GOT3 (cell line): ENCODE results near the gene WNT11.
"Not testable (repeated sequence)": the region's sequence is repeated elsewhere in the genome, so short reads cannot be mapped to it uniquely, and the experiment has no call there.

Experiments
- DNase-seq: peaks from one replicate; lab custom pipeline; 2025; ENCODE audit warnings: mixed read lengths; lab: John Stamatoyannopoulos, UW

The WNT11 gene

GRCh38 chr11:76201672-76202412 is 4.5 kb downstream of the WNT11 start:
- DNase-seq, result no peak

GRCh38 chr11:76201056-76201455 is 5.2 kb downstream of the WNT11 start:
- DNase-seq, result no peak

DNA sequence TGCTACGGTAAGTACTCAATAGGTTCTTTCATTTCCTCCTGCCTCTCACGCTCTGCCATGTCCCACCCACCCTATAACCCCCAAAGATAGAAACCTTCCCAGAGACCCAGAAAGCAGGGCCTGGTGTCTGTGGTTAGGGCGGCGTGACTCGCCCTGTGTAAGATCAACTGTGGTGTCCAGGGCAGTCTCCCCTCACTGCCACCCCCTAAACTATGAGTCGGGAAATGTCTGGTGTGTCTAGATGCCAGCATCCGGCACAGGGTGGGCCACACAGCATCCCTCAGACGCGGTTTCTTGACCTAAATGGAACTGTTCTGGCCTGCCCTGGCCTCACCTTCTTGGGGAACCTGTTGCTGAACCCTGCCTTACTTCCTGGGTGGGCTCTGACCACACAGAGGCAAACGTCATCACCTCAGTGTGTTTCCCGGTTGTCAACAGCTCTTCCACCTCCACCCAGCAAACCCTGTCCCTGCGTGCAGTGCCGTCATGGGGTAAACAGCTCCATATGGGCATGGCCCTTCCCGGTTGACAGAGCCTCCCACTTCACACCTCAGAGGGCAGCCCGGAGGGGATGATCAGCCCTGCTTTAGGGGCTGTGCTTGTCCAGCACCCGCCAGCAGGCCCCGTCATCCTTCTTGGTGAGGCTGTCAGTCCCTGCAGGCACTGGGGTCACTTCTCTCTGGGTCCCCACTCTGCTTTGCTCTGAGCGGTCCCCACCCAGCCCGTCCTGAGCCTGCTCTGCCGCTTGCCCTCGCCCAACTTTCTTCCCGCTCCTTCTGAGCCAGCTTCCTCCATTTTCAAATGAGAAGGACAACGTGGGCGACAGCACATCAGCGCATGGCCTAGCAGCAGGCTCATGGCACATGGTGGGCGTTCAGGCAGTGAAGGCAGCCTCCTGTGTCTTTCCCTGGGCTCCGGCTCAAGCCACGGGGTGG is 6.0 kb downstream of the WNT11 start:
- no peak for DNase-seq

DNA sequence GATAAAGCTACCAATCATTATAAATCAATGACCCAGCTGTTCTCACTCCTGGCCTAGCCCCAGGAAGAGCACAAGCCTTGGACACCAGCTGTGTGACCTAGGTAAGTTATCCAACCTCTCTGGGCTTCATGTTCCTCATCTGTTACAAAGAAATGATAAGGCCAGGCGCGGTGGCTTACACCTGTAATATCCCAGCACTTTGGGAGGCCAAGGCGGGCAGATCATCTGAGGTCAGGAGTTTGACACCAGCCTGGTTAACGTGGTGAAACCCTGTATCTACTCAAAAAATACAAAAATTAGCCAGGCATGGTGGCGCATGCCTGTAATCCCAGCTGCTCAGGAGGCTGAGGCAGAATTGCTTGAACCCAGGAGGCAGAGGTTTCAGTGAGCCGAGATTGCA is 7.6 kb downstream of the WNT11 start:
- DNase-seq, result not testable (repeated sequence)

DNA sequence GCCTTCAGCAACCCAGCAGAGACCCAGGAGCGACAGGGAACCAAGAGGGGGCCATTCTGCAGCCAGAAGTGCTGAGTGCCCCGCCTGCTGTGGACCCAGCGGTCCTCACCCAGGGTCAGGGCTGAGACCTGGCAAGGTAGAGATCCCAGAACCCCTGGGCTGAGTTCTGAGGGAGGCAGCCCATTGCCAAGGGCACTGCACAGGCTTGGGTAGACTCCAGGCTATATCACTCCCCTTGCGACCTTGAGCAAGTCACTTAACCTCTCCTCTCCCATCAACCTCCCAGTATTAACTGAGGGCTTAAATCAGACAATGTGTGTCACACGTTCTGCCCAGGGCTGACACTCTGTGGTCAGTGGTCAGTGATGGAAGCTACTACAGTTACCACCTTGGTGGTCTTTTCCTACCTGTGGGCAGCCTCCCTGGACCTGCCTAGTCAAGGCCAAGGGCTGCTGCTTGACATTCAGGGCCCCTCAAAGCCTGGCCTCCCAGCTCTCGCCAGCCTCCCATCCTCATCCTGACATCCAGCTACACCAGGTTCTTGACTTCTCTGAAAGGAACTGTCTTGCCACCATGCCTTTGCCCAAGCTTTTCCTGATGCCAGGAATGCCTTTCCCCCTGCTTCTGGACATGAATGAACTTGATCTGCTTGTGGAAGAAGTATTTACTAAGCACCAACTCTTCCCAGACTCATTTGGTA is 8.2 kb downstream of the WNT11 start:
- no peak for DNase-seq

GRCh38 chr11:76197332-76197731 is 9.0 kb downstream of the WNT11 start:
- no peak for DNase-seq

- DNase-seq, result no peak
These were observed 9.5 kb downstream of the WNT11 start for GRCh38 chr11:76196849-76197248.

- no peak for DNase-seq
These were observed 11.2 kb downstream of the WNT11 start for GRCh38 chr11:76194872-76195668.

DNA sequence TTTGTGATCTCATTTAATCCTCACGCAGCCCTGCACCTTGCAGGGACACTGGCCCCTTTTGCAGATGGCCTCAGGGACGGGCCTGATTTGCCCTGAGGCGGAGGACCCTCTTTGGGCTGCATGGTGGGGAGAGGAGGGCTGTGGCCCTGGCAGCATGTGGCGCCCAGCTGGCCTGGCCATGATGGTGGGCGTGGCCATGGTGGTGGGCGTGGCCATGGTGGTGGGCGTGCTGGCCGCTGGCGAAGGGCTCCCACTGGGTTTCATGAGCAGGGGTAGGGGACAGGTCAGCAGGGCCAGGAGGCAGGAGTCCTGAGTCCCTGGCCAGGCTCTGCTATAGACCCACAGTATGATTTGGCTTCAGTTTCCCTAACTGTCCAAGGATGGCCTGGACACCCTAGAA is 13.1 kb downstream of the WNT11 start:
- no peak for DNase-seq

DNA sequence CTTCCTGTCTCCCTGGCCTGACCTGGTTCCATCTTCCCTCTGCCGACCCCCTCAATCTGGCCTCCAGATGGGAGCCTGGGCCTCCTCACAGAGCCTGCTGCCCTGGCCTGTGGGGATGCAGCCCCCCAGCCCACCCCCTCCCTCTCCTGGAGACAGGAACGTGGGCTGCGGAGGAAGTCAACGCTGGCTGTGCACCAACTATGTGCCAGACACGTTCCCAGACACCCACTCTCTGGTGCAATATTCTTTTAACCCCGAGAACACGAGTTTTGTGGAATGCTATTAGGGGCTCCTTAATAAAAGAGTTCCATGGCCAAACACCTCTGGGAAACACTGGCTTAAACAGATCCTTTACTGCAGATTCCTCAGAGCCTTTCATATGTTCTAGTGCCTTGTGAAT is 15.9 kb downstream of the WNT11 start:
- no peak for DNase-seq

- DNase-seq, result no peak
These were observed 16.6 kb downstream of the WNT11 start for GRCh38 chr11:76189682-76190081.

DNA sequence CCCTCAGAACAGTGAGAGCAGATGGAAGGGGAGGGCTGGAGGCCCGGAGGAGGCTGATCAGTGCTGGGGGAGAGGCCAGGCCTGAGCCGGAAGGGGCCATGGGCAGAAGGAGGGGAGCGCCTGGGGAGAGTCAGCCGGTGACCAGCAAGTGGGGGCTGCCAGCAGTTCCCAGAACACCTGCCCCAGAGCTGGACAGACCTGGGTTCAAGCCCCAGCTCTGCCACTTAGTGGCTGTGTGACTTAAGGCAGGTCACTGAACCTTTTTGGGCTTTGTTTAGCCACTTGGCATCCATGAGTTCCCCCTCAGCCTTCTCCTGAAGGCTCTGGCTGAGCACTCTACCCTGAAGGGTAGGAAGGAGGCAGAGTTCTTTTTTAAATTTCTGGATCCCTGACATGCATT is 17.4 kb downstream of the WNT11 start:
- no peak for DNase-seq

DNA sequence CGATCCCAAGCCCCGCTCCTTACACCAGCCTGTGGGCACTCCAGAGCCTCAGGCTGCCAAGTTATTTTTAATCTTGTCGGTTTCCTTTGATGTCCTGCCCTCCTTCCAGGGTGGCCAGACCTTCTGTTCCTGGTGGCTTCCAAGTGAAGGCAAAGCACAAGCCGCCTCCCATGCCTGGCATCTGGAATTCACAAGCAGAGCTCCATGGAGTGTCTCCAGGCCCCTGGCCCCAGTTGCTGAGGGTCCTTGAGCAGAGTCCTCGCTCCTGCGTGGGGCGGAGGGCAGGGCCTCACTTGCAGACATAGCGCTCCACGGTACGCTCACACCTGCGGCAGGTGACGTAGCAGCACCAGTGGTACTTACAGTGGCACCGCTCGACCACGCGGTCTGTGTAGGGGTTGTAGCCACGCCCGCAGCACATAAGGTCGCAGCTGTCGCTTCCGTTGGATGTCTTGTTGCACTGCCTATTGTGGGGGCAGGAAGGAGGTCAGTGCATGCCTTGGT is 19.5 kb downstream of the WNT11 start:
- no peak for DNase-seq

DNA sequence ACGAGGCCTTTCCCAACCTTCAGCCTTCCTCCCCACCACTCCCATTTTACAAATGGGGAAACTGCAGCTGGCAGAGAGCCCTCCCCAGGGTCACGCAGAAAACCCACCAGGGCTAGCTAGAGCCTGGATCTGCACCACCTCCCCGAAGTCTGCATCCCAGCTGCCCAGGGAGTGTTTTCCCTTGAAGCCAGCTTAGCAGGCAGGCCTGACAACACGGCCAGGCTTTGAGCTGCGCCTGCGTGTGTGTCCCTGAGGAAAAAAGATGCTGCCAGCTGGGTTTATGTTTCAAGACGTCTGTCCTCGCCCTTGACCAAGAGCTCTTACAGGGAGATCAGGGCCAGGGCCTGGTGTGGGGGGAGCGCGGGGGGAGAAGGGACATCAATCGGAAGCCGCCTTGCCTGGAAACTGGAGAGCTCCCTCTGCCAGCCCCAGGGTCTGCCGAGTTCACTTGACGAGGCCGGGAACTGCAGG is 20.3 kb downstream of the WNT11 start:
- DNase-seq, result no peak

DNA sequence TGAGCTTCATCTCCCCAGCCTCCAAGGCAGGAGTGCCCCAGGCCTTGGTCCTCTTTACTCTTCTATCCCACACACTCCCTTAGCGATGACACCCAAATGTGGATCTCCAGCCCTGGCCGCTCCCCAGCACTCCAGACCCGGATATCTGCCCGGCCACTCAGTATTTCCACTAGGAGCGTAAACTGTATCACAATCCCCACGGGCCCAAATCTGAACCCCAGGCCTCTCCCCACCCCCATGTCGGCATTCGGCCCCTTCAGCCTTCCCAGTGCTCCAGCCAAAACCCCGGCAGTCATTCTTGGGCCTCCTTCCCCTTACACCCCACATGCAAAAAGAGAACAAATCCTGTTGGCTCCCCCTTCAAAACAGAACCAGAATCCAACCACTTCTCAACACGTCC is 20.8 kb downstream of the WNT11 start:
- DNase-seq, result no peak

DNA sequence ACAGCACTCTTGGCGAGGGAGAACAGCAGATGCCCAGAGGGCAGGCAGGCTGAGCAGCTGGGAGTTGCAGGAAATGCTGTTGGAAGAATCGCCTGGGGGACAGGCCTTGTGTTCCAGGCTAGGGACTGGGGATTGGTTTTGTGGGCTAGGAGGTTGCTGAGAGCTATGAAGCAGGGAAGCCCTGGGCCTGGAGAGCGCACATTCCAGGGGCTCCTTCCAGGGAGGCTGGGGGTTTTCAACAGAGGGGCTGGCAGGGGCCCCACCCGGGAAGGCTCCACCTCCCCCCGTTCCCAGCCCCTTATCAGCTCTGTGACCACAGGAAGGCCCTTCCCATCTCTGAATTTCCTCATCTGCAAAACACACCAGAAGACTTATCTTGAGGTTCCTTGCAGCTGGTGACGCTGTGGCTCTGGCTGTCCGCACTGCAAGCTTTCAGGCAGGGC is 21.7 kb downstream of the WNT11 start:
- no peak for DNase-seq

- DNase-seq, result no peak
These were observed 24.9 kb downstream of the WNT11 start for GRCh38 chr11:76181371-76181770.

DNA sequence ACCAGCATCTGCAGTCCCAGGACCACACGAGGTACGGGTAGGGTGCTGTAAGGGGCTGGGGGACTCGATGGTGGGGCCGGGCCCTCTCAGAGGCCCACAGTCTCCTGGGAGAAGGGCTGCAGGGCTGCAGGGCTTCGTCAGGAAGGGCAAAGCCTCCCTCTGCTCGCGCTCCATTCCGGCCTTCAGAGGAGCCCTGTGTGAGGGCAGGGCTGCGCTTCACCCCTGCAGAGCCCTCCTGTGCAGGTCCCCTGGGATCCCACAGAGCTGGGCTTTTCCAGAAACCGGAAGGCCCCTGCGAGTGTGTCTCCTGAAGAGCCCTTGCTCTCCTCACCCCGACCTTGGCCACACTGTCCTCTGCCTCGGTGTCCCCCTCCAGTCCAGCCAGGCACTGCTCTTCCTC is 27.2 kb downstream of the WNT11 start:
- DNase-seq, result no peak

GRCh38 chr11:76177250-76177686 is 29.0 kb downstream of the WNT11 start:
- DNase-seq, result no peak

GRCh38 chr11:76176463-76176862 is 29.8 kb downstream of the WNT11 start:
- DNase-seq, result no peak

DNA sequence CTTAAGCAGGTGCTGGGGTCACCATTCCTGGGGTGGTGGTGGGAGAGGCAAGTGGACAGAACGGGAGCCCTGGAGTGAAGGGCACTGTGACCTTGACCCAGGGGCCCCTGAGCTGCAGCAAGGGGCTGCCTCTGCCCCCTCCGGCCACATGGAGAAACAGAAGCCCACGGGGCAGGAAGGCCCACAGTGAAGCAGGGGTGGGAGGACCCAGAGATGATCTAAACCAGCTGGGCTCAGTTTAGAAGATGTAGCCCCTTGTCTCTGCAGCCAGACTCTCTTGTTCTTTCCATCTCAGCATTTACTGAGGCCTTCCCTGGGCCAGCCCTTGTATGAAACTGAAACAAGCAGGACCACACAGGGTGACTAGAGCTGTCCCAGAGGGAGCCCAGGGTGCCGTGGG is 30.5 kb downstream of the WNT11 start:
- no peak for DNase-seq
